Ascending aorta (tissue), 2 donors: ENCODE measurements around the gene ZNF264. TPM values are rescaled to one million over a fixed set of nuclear protein-coding genes. Genes with fewer than 3 reads are reported as not detected.

ENCODE experiments used
- DNase-seq, 2 donors: peaks; one replicate each; pipeline ENCODE4 v3.0.0-alpha.2; 2019; ENCODE audit warnings: low spot score in 2 of 2
- H3K27ac ChIP-seq, 2 donors: fragments of 200-600 bp; sonication (generic); one replicate each; pipeline ENCODE4 v1.5.1; 2016 to 2017; ENCODE audit warnings: mild to moderate bottlenecking in 1 of 2
- H3K27me3 ChIP-seq: fragments of 200-600 bp; sonication (generic); one replicate; pipeline ENCODE4 v1.5.1; 2017
- H3K36me3 ChIP-seq, 2 donors: fragments of 200-600 bp; sonication (generic); one replicate each; pipeline ENCODE4 v1.5.1; 2016
- H3K4me1 ChIP-seq, 2 donors: fragments of 200-600 bp; sonication (generic); one replicate each; pipeline ENCODE4 v1.5.1; 2016 to 2017; ENCODE audit warnings: mild to moderate bottlenecking in 1 of 2
- H3K4me3 ChIP-seq, 2 donors: fragments of 200-600 bp; sonication (generic); one replicate each; pipeline ENCODE4 v1.5.1; 2016 to 2017; ENCODE audit warnings: mild to moderate bottlenecking in 1 of 2
- H3K9me3 ChIP-seq, 2 donors: fragments of 200-600 bp; sonication (generic); one replicate each; pipeline ENCODE4 v1.5.1; 2016
- intact Hi-C: fragments of 100-400 bp; cut with DNase I; formaldehyde crosslinking; loops from one replicate; pipeline ENCODE4 v1.15.1; 2023
- total RNA-seq: library from RNA; depleted of rRNA; stranded (reverse); fragments of >200 nt; gene quantifications from one replicate; pipeline ENCODE4 v1.1.0, GENCODE V29; 2016
- TF ChIP-seq, protein P1 (sequence below), 3 experiments: fragments of 200-600 bp in 2 of 3; fragments of 450-650 bp in 1 of 3; sonication (generic) in 2 of 3; IDR thresholded peaks; one replicate each; pipeline ENCODE4 v1.5.1; 2016 to 2019; ENCODE audit warnings: antibody characterized with exemption in 3 of 3, mild to moderate bottlenecking in 1 of 3, moderate library complexity in 1 of 3

Gene ZNF264
- total RNA-seq, 1 donor from 2014 or later, result 183 TPM

DNA sequence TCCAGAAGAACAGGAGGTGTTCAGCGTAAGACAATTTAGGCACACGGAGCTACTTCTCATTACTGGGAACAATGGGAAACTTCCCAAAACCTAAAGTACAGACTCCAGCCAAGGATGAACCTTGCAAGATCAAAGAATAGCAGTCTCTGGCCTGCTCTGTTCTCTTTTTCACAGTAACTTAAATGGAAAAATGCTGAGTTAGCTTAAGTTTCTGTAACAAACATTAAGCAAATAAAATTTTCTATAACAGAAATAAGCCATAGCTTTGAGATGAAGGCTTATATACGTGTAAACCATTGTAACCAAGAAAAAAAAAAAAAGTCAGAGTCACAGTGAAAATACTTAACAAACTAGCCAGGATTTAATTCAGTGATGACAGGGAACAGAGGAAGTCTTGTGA lies 70.7 kb downstream of the ZNF264 start:
- Histone ChIP-seq H3K27ac (no peak overlapping the region), H3K36me3 (peaks cover 20 to 56% of the 10 kb centered on the region in 2 donors), H3K27me3 (no peaks in the 10 kb centered on the region), H3K4me3 (no peak overlapping the region), H3K4me1 (no peaks in the 10 kb centered on the region), H3K9me3 (peaks cover 40 to 96% of the 10 kb centered on the region in 2 donors)
- intact Hi-C loops, result no loop called here
- TF ChIP-seq, protein P1, sequence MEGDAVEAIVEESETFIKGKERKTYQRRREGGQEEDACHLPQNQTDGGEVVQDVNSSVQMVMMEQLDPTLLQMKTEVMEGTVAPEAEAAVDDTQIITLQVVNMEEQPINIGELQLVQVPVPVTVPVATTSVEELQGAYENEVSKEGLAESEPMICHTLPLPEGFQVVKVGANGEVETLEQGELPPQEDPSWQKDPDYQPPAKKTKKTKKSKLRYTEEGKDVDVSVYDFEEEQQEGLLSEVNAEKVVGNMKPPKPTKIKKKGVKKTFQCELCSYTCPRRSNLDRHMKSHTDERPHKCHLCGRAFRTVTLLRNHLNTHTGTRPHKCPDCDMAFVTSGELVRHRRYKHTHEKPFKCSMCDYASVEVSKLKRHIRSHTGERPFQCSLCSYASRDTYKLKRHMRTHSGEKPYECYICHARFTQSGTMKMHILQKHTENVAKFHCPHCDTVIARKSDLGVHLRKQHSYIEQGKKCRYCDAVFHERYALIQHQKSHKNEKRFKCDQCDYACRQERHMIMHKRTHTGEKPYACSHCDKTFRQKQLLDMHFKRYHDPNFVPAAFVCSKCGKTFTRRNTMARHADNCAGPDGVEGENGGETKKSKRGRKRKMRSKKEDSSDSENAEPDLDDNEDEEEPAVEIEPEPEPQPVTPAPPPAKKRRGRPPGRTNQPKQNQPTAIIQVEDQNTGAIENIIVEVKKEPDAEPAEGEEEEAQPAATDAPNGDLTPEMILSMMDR (IDR thresholded peaks at IDR 0.05), result no peak
- no peak for DNase-seq

DNA sequence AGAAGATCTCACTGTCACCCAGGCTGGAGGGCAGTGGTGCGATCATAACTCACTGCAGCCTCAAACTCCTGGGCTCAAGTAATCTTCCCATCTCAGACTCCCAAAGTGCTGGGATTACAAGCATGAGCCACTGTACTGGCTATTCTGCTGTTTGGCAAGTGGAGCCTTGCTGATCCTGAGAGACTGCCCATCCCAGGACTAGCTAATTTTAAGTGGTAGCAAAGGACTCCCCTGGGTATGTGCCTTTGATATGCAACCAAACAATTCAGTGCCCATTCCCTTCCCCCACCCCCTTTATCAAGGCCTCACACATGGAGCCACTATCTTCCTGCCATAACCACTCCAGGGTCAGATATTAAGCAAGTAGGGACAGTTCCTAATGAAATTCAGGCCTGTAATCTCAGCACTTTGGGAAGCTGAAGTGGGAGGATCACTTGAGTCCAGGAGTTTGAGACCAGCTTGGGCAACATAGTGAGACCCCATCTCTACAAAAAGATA lies 72.0 kb downstream of the ZNF264 start:
- H3K36me3 ChIP-seq, result peaks cover 20 to 54% of the 10 kb centered on the region in 2 donors
- intact Hi-C loops, result no loop called here

DNA sequence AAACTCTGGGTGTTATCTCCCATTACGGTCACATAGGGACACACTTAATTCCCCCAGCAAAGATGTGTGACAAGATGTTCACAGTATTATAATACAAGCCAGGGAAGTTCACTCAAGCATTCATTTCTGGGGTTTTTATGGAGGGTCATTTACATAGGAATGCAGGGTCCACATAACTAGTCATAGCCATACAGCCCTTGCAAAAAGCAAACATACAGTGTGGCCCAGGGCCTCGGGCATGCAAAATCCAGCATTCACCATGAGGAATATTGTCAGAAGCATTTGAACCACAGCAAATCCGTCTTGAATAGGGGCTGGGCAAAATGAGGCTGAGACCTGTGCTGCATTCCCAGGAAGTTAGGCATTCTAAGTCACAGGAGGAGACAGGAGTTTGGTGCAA lies 76.0 kb downstream of the ZNF264 start:
- Histone ChIP-seq H3K27me3 (no peaks in the 10 kb centered on the region), H3K36me3 (peaks cover 4 to 27% of the 10 kb centered on the region in 2 donors), H3K4me1 (no peaks in the 10 kb centered on the region), H3K9me3 (peaks cover 7 to 54% of the 10 kb centered on the region in 2 donors), H3K27ac (no peak overlapping the region), H3K4me3 (no peak overlapping the region)
- TF ChIP-seq, protein P1 (IDR thresholded peaks at IDR 0.05), result no peak
- no peak for DNase-seq
- intact Hi-C loops, result no loop called here

More for the DNA sequence above, 72.0 kb downstream of the ZNF264 start:
- TF ChIP-seq, protein P1 (IDR thresholded peaks at IDR 0.05), result no peak
- no peak for DNase-seq
- H3K27me3 ChIP-seq, result no peaks in the 10 kb centered on the region
- no peaks in the 10 kb centered on the region for H3K4me1 ChIP-seq
- peaks cover 32 to 88% of the 10 kb centered on the region in 2 donors for H3K9me3 ChIP-seq
- H3K4me3 ChIP-seq, result no peak overlapping the region
- no peak overlapping the region for H3K27ac ChIP-seq

DNA sequence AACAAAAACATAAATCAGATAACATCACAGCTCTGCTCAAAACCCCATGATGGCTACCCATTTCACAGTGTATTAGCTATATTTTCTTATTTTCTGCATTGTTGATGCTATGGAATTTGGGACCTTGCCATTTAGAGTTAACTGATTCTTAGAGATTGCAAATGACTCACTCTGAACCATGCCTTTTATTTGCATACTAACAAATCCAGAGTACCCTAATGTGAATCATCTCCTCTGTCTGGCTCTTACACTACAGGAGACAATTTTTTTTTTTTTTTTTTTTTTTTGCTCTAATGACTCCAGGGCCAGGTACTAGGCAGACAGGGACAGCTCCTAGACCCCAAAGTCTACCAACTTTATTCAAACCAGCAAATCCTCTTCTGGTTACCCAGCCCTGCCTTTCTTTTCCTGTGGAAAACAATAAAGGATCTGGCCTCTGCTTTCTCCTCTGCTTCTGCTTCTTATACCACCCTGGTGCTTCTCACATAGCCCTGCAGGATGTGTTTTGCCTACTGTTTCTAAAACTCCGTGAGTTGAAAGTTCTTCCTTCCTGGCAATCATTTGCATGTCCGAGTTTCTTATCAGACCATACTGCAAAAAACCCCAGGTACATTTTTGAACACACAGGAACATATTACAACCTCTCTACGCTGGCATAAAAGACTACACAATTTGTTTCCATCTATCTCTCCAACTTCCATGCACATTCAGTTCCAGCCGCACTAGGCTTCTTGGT lies 78.4 kb downstream of the ZNF264 start:
- Histone ChIP-seq H3K4me3 (no peak overlapping the region), H3K36me3 (peaks cover 7 to 29% of the 10 kb centered on the region in 2 donors), H3K9me3 (peaks cover 0 to 33% of the 10 kb centered on the region in 2 donors), H3K27me3 (no peaks in the 10 kb centered on the region), H3K27ac (no peak overlapping the region), H3K4me1 (no peaks in the 10 kb centered on the region)
- TF ChIP-seq, protein P1 (IDR thresholded peaks at IDR 0.05), result no peak
- intact Hi-C loops, result no loop called here
- DNase-seq, result no peak

DNA sequence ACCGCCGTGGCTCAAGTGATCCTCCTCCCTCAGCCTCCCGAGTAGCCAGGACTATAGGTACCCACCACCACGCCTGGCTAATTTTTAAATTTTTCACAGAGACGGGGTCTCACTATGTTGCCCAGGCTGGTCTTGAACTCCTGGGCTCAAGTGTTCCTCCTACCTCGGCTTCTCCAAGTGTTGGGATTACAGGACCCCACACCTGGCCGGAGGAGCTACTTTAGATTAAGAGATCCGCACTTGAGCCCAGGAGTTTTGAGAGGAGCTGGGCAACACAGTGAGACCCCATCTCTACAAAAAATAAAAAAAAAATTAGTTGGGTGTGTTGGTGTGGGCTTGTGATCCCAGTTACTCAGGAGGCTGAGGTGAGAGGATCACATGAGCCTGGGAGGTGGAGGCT lies 80.0 kb downstream of the ZNF264 start:
- no peak for DNase-seq
- H3K4me1 ChIP-seq, result no peaks in the 10 kb centered on the region
- intact Hi-C loops, result no loop called here
- H3K27ac ChIP-seq, result no peak overlapping the region
- peaks cover 0 to 18% of the 10 kb centered on the region in 2 donors for H3K9me3 ChIP-seq
- no peaks in the 10 kb centered on the region for H3K27me3 ChIP-seq
- peaks cover 10 to 30% of the 10 kb centered on the region in 2 donors for H3K36me3 ChIP-seq
- TF ChIP-seq, protein P1 (IDR thresholded peaks at IDR 0.05), result no peak
- no peak overlapping the region for H3K4me3 ChIP-seq

Other genes starting within 250 kb of the ZNF264 start
- gene USP29, start 71.5 kb upstream of the ZNF264 start, total RNA-seq, result not detected
- not detected for gene ZIM3, start 46.3 kb upstream of the ZNF264 start, total RNA-seq
- not detected for gene DUXA, start 24.0 kb upstream of the ZNF264 start, total RNA-seq
- gene AURKC, start 39.5 kb downstream of the ZNF264 start, total RNA-seq, result not detected
- 22.8 TPM for gene ZNF805, start 49.1 kb downstream of the ZNF264 start, total RNA-seq
- gene ZNF460, start 89.0 kb downstream of the ZNF264 start, total RNA-seq, result 56.5 TPM
- 4.5 TPM for gene ZNF543, start 129.0 kb downstream of the ZNF264 start, total RNA-seq
- 5.9 TPM for gene ZNF304, start 159.8 kb downstream of the ZNF264 start, total RNA-seq
- gene TRAPPC2B, start 172.1 kb downstream of the ZNF264 start, total RNA-seq, result 1.8 TPM
- gene ZNF547, start 172.1 kb downstream of the ZNF264 start, total RNA-seq, result not detected
- gene ZNF548, start 198.4 kb downstream of the ZNF264 start, total RNA-seq, result 0.96 TPM
- 1.5 TPM for gene ZNF17, start 219.7 kb downstream of the ZNF264 start, total RNA-seq
- gene ZNF749, start 243.8 kb downstream of the ZNF264 start, total RNA-seq, result 2.7 TPM